Measurements from ENCODE around the gene GPC6. TPM values are rescaled to one million over a fixed set of nuclear protein-coding genes. Genes with fewer than 3 reads are reported as not detected.

GPC6 gene
- total and polyA plus RNA-seq, 12 donors, result 0.15 to 5.4 (median 2.5) TPM

- ATAC-seq (no peak), DNase-seq (no peak)
- Histone ChIP-seq H3K4me3 (no peak overlapping the region), H3K27ac (no peak overlapping the region), H3K9me3 (no peaks in the 10 kb centered on the region), H3K27me3 (no peaks in the 10 kb centered on the region), H3K4me1 (no peaks in the 10 kb centered on the region), H3K36me3 (no peaks in the 10 kb centered on the region)
- no peak for TF ChIP-seq CTCF (IDR thresholded peaks at IDR 0.05)
- 87 to 88% methylated on average over 4 of the region's 4 CpGs for WGBS, 2 donors
- intact Hi-C loops (cut with DNase I), result no loop called here
Measured at GRCh38 chr13:93775027-93775426, 548.4 kb downstream of the GPC6 start.

DNA sequence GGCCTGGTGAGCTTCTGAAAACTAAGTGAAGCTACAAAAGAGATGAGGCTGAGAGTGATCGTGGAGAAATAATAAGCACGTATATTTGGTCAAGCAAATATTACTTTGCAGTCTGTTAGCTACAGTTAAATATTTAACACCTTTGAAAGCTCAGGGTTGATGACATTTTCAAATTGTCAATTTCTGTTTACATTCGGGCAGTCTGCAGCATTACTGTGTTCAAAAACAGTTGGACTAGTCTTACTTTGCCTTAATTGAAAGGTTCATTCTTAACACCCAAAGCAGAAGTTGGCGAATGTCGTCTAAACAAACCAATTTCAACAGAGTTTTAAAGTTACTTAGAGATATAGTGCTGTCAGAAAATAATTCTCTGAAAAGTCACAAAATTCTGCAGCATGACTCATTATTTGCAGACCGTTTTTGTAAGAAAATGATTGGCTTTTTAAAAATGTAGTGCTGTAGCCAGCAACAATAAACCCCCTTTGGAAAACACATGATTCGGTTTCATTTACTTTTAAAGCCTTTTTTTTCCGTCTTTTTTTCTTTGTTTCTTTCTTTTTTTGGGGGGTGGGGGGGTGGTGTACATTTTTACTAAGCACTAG is 549.0 kb downstream of the GPC6 start:
- 62 to 71% methylated on average over 8 of the region's 8 CpGs for WGBS, 2 donors
- DNase-seq (no peak), ATAC-seq (no peak)
- intact Hi-C loops (cut with DNase I), result no loop called here
- H3K27ac ChIP-seq, result no peak overlapping the region
- no peak for TF ChIP-seq CTCF (IDR thresholded peaks at IDR 0.05)
- no peak overlapping the region for H3K4me3 ChIP-seq
- H3K36me3 ChIP-seq, result no peaks in the 10 kb centered on the region
- no peaks in the 10 kb centered on the region for H3K9me3 ChIP-seq
- H3K27me3 ChIP-seq, result no peaks in the 10 kb centered on the region
- no peaks in the 10 kb centered on the region for H3K4me1 ChIP-seq

- DNase-seq, result no peak
- H3K36me3 ChIP-seq, result no peaks in the 10 kb centered on the region
- H3K4me1 ChIP-seq, result no peaks in the 10 kb centered on the region
- no peak for ATAC-seq
- 68 to 70% methylated on average over 5 of the region's 5 CpGs for WGBS, 2 donors
- intact Hi-C loops (cut with DNase I), result no loop called here
- TF ChIP-seq CTCF (IDR thresholded peaks at IDR 0.05), result no peak
- H3K27ac ChIP-seq, result no peak overlapping the region
- H3K4me3 ChIP-seq, result no peak overlapping the region
- no peaks in the 10 kb centered on the region for H3K27me3 ChIP-seq
- H3K9me3 ChIP-seq, result no peaks in the 10 kb centered on the region
Measured at GRCh38 chr13:93776936-93777335, 550.3 kb downstream of the GPC6 start.

GRCh38 chr13:93777504-93777903 is 550.9 kb downstream of the GPC6 start:
- intact Hi-C loops (cut with DNase I), result no loop called here
- no peaks in the 10 kb centered on the region for H3K27me3 ChIP-seq
- 88 to 92% methylated on average over 2 of the region's 2 CpGs for WGBS, 2 donors
- no peaks in the 10 kb centered on the region for H3K9me3 ChIP-seq
- H3K27ac ChIP-seq, result no peak overlapping the region
- no peak for TF ChIP-seq CTCF (IDR thresholded peaks at IDR 0.05)
- no peak overlapping the region for H3K4me3 ChIP-seq
- no peak for ATAC-seq
- no peaks in the 10 kb centered on the region for H3K4me1 ChIP-seq
- no peaks in the 10 kb centered on the region for H3K36me3 ChIP-seq
- no peak for DNase-seq

All from heart right ventricle (tissue), 16 donors.